Activated naive CD4-positive, alpha-beta T cell treated with anti-CD3 and anti-CD28 coated beads, Interleukin-2, amount 10 ng/mL, durations not matched to agents 7 days and 5 days (primary cell): Measurements from ENCODE around the gene SMAD5.

ENCODE experiments used
- CTCF ChIA-PET: fragments of 350-600 bp; sonication (Branson Sonifier 250); formaldehyde crosslinking; loops from one replicate; lab custom pipeline; 2021; ENCODE audit warnings: antibody characterized with exemption; lab: Charles Lee
- DNase-seq: peaks from one replicate; pipeline ENCODE4 v3.0.0-alpha.2; 2020
- H3K27ac Mint-ChIP-seq: one replicate; pipeline ENCODE4 v1.8.0; 2021; ENCODE audit warnings: mild to moderate bottlenecking, moderate library complexity, mixed read lengths
- H3K27me3 Mint-ChIP-seq: one replicate; pipeline ENCODE4 v1.8.0; 2021; ENCODE audit warnings: mild to moderate bottlenecking, mixed read lengths
- H3K36me3 Mint-ChIP-seq: one replicate; pipeline ENCODE4 v1.8.0; 2021; ENCODE audit warnings: mixed read lengths
- H3K4me1 Mint-ChIP-seq: one replicate; pipeline ENCODE4 v1.8.0; 2021; ENCODE audit warnings: mixed read lengths
- H3K4me3 Mint-ChIP-seq: one replicate; pipeline ENCODE4 v1.8.0; 2021; ENCODE audit warnings: mild to moderate bottlenecking, moderate library complexity, mixed read lengths
- H3K9me3 Mint-ChIP-seq: one replicate; pipeline ENCODE4 v1.8.0; 2021; ENCODE audit warnings: mixed read lengths

The SMAD5 gene

DNA sequence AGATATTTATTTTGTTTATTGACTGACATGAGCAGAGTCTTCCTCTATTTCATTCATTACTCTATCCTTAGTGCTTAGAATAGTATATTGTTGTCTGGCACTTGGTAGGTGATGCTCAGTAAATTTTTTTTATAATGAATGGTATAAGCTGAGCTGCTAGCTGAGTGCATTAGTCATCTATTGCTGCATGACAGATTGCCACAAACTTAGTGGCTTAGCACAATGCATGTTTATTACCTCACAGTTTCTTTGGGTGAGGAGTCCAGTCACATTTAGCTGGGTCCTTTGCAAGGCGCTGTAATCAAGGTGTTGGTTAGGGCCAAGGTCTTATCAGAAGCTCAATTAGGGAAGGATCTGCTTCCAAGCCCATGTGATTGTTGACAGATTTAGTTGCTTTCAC, 23.1 kb downstream of the SMAD5 start:
- no peak overlapping the region for H3K4me3 Mint-ChIP-seq
- no peaks in the 10 kb centered on the region for H3K36me3 Mint-ChIP-seq
- no peaks in the 10 kb centered on the region for H3K9me3 Mint-ChIP-seq
- CTCF ChIA-PET, result no interaction called here
- no peak for DNase-seq
- no peak overlapping the region for H3K27ac Mint-ChIP-seq
- H3K27me3 Mint-ChIP-seq, result peaks cover 1% of the 10 kb centered on the region
- H3K4me1 Mint-ChIP-seq, result no peaks in the 10 kb centered on the region

DNA sequence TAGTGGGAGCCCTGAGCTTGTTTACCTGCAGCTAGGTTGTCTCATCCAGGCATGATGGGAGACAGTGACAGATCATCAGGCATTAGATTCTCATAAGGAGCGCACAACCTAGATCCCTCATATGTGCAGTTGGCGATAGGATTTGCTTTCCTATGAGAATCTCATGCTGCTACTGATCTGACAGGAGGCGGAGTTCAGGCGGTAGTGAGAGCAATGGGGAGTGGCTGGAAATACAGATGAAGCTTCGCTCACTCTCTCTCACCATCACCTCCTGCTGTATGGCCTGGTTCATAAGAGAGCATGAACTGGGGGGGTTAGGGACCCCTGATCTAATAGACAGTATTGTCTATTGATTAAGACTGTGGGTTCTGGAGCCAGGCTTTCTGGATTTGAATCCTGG, 24.9 kb downstream of the SMAD5 start:
- Mint-ChIP-seq H3K9me3 (no peaks in the 10 kb centered on the region), H3K4me1 (no peaks in the 10 kb centered on the region), H3K4me3 (no peak overlapping the region), H3K27ac (no peak overlapping the region), H3K36me3 (no peaks in the 10 kb centered on the region), H3K27me3 (peaks cover 4% of the 10 kb centered on the region)
- DNase-seq, result no peak
- CTCF ChIA-PET, result no interaction called here

DNA sequence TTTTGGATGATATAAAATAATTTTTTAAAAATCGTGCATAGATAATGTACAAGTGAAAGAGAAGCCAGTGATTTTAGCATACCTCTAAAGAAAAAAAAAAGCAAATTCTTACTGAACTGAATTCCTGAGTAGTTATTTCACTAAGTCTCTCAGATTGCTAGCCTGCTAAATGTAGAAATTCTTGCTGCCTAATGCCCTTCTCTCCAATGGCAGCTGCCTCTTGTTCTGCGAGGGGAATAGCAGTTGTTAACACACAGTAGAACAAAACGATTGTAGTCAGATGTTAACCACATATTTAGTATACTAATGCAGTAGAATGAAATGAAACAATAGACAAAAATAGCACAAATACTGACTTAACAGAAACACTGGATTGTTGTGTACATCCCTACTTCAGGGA, 26.8 kb downstream of the SMAD5 start:
- DNase-seq, result no peak
- CTCF ChIA-PET, result interaction anchor here (0.6 kb wide), 1 partner anchor 46 kb away, joined by 4 read pairs; no protein-coding TSS in a partner anchor
- Mint-ChIP-seq H3K4me1 (no peaks in the 10 kb centered on the region), H3K4me3 (no peak overlapping the region), H3K27me3 (peaks cover 4% of the 10 kb centered on the region), H3K27ac (no peak overlapping the region), H3K9me3 (no peaks in the 10 kb centered on the region), H3K36me3 (no peaks in the 10 kb centered on the region)

DNA sequence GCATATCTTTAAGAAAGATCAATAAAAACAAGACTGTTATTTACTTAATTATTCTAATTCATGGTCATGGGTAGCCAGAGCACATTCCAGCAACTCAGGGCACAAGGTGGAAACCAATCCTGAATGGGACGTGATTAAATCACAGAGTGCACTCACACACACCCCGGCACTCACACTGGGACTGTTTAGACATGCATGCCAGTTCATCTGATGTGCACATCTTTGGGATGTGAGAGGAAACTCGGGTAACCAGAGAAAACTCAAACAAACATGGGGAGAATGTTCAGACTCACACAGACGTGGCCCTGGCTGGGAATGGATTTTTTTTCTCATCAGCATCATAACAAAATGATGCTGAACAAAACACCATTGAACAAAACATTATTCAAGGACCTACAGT, 29.4 kb downstream of the SMAD5 start:
- no peaks in the 10 kb centered on the region for H3K9me3 Mint-ChIP-seq
- no peaks in the 10 kb centered on the region for H3K4me1 Mint-ChIP-seq
- no peak overlapping the region for H3K4me3 Mint-ChIP-seq
- no peaks in the 10 kb centered on the region for H3K36me3 Mint-ChIP-seq
- H3K27me3 Mint-ChIP-seq, result peaks cover 4% of the 10 kb centered on the region
- no peak overlapping the region for H3K27ac Mint-ChIP-seq
- DNase-seq, result no peak
- CTCF ChIA-PET, result no interaction called here

DNA sequence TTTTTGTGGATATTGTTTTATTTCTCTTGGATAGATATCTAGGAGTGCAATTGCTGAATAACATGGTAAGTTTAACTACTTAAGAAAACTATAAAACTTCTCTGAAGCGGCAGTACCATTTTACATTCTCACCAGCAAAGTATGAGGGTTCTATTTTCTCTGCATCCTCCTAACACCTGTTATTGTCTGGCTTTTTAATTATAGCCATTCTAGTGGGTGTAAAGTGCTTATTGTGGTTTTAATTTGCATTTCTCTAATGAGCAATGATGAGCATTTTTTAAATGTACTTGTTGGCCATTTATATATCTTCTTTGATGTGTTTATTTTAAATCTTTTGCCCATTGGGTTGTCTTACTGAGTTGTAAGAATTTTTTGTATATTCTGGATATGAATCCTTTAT, 31.6 kb downstream of the SMAD5 start:
- no peak for DNase-seq
- Mint-ChIP-seq H3K9me3 (no peaks in the 10 kb centered on the region), H3K27me3 (peaks cover 4% of the 10 kb centered on the region), H3K27ac (no peak overlapping the region), H3K4me1 (no peaks in the 10 kb centered on the region), H3K36me3 (no peaks in the 10 kb centered on the region), H3K4me3 (no peak overlapping the region)
- CTCF ChIA-PET, result no interaction called here

DNA sequence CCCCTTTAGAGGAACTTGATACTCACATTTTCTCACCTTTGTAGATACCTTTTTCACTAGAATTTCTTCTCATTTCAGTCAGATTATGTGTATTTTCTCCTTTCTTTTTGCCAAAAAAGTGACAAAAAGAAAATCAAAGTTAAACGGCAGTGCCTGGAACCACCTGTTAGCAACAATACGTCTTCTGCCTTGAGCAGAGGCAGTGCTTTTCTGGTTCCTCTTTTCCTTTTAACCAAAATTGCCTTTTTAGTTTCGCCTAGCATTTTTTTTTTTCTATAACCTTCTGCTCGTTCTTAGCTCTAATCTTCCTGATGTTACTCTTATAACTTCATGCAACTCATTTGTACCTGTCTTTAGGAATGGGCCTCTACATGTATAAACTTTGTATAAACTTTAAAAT, 34.3 kb downstream of the SMAD5 start:
- no peak overlapping the region for H3K27ac Mint-ChIP-seq
- H3K36me3 Mint-ChIP-seq, result no peaks in the 10 kb centered on the region
- H3K9me3 Mint-ChIP-seq, result no peaks in the 10 kb centered on the region
- CTCF ChIA-PET, result no interaction called here
- no peaks in the 10 kb centered on the region for H3K4me1 Mint-ChIP-seq
- H3K4me3 Mint-ChIP-seq, result no peak overlapping the region
- H3K27me3 Mint-ChIP-seq, result no peaks in the 10 kb centered on the region
- no peak for DNase-seq

DNA sequence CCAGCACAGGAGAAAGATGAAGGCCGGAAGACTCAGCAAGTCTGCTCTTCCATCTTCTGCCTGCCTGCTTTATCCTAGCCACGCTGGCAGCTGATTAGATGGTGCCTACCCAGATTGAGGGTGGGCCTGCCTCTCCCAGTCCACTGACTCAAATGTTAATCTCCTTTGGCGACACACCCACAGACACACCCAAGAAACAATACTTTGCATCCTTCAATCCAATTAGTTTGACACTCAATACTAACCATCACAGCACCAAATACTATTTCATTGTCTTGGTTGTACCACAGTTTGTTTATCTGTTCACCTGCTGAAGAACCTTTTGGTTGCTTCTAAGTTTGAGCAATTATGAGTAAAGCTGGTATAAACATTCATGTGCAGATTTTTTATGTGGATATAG, 36.6 kb downstream of the SMAD5 start:
- Mint-ChIP-seq H3K4me3 (no peak overlapping the region), H3K9me3 (no peaks in the 10 kb centered on the region), H3K4me1 (no peaks in the 10 kb centered on the region), H3K36me3 (no peaks in the 10 kb centered on the region), H3K27ac (no peak overlapping the region), H3K27me3 (no peaks in the 10 kb centered on the region)
- CTCF ChIA-PET, result no interaction called here
- no peak for DNase-seq

DNA sequence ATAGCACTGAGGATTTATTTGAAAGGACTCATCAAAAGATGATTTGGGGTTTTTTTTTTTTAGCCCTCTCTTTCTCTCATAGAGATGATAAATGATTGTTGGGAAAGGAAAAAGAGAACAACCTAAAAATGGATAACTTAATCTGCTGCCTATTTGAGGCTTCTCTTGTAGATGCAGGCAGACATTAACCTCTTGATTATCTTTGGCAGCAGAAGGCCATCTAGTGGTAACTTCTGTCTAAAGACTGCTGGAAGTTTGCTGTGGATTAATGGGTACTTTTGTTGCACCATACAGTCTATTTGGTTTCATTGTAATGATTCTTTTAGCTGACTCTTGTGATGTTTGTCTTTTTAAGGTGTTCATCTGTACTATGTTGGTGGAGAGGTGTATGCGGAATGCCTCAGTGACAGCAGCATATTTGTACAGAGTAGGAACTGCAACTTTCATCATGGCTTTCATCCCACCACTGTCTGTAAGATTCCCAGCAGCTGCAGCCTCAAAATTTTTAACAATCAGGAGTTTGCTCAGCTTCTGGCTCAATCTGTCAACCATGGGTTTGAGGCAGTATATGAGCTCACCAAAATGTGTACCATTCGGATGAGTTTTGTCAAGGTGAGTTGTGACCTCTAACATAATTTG, 41.5 kb downstream of the SMAD5 start:
- Mint-ChIP-seq H3K36me3 (no peaks in the 10 kb centered on the region), H3K27ac (no peak overlapping the region), H3K4me1 (no peaks in the 10 kb centered on the region), H3K4me3 (no peak overlapping the region), H3K9me3 (no peaks in the 10 kb centered on the region), H3K27me3 (no peaks in the 10 kb centered on the region)
- CTCF ChIA-PET, result interaction anchor here (0.8 to 2.1 kb wide), 3 partner anchors 11 to 283 kb away, joined by 3 to 8 read pairs (median 3); no protein-coding TSS in a partner anchor
- DNase-seq, result no peak

DNA sequence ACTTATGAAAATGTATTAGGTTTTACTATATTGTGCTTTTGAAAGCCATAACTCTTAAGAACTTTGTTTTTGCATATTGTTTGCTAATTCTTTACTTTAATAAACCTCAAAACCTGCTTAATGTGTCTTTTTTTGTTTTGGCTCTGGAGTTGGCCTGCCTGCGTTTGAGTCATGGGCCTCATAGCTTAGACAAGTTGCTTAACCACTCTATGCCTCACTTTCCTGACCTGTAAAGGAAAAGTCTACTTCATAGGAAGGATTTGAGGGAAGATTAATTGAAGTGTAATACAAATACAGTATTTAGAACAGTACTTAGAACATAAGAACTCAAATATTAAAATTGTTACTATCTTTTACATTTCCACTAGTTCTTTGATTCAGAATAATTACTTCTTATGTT, 50.0 kb downstream of the SMAD5 start:
- H3K4me3 Mint-ChIP-seq, result no peak overlapping the region
- no peaks in the 10 kb centered on the region for H3K27me3 Mint-ChIP-seq
- no peak for DNase-seq
- no peaks in the 10 kb centered on the region for H3K4me1 Mint-ChIP-seq
- no peaks in the 10 kb centered on the region for H3K36me3 Mint-ChIP-seq
- no peak overlapping the region for H3K27ac Mint-ChIP-seq
- no peaks in the 10 kb centered on the region for H3K9me3 Mint-ChIP-seq
- CTCF ChIA-PET, result no interaction called here

DNA sequence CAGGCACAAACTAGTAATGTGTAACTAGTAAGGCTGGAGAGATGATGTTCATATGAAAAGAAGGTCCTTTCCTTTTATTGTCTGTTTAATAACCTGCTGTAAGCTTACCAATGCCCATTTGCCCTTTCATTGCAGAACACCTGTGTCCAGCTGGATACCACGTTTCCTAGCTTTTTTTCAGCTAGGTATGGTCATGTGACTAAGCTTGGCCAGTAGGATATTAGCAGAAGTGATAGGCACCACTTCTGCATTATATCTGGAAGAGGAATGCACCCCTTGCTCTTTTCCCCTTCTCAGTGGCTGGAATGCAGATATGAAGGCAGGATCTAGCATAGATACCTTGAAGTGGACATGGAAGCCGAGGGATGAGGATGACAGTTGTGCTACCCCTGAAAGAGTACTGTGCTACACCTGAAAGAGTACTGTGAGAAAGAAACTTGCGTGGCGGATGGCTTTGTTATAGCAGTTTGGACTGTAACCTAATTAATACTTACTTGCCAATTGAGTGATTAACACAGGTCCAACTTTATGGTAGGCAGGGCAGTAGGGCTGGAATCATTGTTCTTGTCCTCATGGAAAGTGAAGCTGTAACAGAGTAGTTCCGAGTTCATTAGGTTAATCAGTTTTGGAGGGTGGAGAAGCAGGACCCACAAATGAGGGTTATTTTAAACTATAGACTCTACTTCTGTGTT, 53.5 kb downstream of the SMAD5 start:
- peaks cover 13% of the 10 kb centered on the region for H3K27me3 Mint-ChIP-seq
- H3K27ac Mint-ChIP-seq, result no peak overlapping the region
- no peaks in the 10 kb centered on the region for H3K4me1 Mint-ChIP-seq
- CTCF ChIA-PET, result interaction anchor here (1.3 kb wide), 1 partner anchor 12 kb away, joined by 3 read pairs; no protein-coding TSS in a partner anchor
- DNase-seq, result no peak
- H3K4me3 Mint-ChIP-seq, result no peak overlapping the region
- no peaks in the 10 kb centered on the region for H3K9me3 Mint-ChIP-seq
- no peaks in the 10 kb centered on the region for H3K36me3 Mint-ChIP-seq

DNA sequence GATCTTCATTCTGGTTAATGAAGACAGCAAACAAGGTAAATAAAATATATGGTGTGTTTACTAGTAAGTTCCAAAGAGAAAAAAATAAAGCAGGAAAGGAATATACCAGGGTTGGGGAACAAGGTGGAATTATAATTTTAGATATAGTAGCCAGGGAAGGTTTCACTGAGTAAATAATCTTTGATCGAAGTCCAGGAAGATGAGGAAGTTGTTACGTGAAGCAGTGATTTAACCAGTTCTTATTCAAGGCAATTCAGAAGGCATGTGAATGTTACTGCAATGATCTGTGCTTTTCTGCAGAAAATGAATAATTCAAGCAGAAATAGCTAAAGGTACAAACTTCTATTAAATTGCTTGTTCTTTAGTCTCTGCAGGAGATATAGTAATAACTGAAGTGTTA, 54.2 kb downstream of the SMAD5 start:
- no peaks in the 10 kb centered on the region for H3K36me3 Mint-ChIP-seq
- CTCF ChIA-PET, result no interaction called here
- no peaks in the 10 kb centered on the region for H3K4me1 Mint-ChIP-seq
- no peak overlapping the region for H3K27ac Mint-ChIP-seq
- peaks cover 19% of the 10 kb centered on the region for H3K27me3 Mint-ChIP-seq
- no peak for DNase-seq
- no peaks in the 10 kb centered on the region for H3K9me3 Mint-ChIP-seq
- H3K4me3 Mint-ChIP-seq, result no peak overlapping the region

DNA sequence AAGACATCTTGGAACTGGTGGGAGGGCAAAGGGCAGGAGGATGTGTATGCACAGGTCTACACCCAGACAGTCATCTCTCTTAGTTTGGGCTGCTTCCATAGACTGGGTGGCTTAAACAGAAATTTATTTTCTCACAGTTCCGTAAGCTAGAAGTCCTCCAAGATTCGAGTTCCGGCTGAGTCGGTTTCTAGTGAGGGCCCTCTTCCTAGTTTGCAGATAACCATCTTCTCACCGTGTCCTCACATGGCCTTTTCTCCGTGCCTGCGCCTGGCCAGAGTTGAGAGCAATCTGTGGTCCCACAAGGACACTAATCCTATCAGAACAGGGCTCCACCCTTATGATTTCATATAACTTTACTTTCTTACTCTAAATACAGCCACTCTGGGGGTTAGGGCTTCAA, 56.2 kb downstream of the SMAD5 start:
- no peak for DNase-seq
- CTCF ChIA-PET, result interaction anchor here (1.4 kb wide), 1 partner anchor 24 kb away, joined by 6 read pairs; no protein-coding TSS in a partner anchor
- Mint-ChIP-seq H3K4me1 (no peaks in the 10 kb centered on the region), H3K27me3 (peaks cover 40% of the 10 kb centered on the region), H3K36me3 (no peaks in the 10 kb centered on the region), H3K4me3 (no peak overlapping the region), H3K9me3 (no peaks in the 10 kb centered on the region), H3K27ac (no peak overlapping the region)

DNA sequence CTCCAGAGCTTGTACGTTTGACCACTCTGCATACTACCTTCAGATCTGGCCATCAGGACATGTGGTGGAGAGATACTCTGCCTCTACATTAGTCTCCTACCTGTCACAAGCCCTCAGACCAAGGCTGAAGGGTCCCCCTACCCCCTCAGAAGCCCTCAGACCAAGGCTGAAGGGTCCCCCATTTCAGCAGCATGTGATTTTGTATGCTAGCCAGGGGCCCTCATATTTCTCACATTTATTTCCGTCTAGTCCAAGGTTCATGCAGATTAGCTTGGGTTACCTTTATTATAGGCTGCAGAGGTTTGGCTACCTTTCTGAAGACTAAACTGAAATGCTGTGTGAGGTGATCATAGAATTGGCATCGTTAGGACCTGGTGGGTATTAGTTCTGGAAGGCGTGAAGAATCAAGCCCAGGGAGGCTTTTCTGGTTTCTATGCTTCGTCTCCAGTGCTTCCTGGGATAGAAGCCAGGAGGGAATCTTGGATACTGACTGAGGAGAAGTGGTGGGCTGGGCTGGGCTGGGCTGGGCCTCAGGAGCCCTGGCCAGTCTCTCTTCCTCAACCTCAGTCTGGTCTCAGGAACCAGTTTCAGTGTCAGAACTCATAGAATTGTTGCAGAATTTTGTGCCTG, 57.6 kb downstream of the SMAD5 start:
- DNase-seq, result no peak
- Mint-ChIP-seq H3K9me3 (no peaks in the 10 kb centered on the region), H3K27me3 (peaks cover 51% of the 10 kb centered on the region), H3K36me3 (no peaks in the 10 kb centered on the region), H3K4me1 (no peaks in the 10 kb centered on the region), H3K27ac (no peak overlapping the region), H3K4me3 (no peak overlapping the region)
- CTCF ChIA-PET, result interaction anchor here (1.4 kb wide), 1 partner anchor 23 kb away, joined by 6 read pairs; no protein-coding TSS in a partner anchor

DNA sequence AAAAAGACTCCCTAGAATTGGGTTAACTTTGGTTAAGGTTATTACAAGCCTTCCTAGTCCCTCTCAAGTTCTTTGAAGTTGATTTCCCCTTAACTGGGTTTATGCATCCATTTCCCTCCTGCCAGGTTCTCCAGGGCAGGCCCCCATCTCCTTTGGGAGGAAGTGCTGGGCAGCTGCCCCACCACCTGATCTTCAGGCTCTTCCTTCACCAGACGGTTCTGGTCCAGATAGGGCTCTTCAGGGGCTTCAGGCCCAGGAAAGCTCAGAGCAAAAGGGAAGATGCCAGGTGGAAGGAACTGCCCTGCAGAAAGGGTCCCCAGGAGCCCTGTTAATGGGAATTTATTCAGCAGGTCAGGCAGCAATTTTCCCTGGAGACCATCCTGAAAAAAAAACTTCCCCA, 58.3 kb downstream of the SMAD5 start:
- no peaks in the 10 kb centered on the region for H3K36me3 Mint-ChIP-seq
- CTCF ChIA-PET, result no interaction called here
- no peak for DNase-seq
- no peaks in the 10 kb centered on the region for H3K4me1 Mint-ChIP-seq
- no peak overlapping the region for H3K4me3 Mint-ChIP-seq
- no peak overlapping the region for H3K27ac Mint-ChIP-seq
- no peaks in the 10 kb centered on the region for H3K9me3 Mint-ChIP-seq
- peaks cover 51% of the 10 kb centered on the region for H3K27me3 Mint-ChIP-seq
